Right lobe of liver (tissue), 4 donors: ENCODE results near the gene SRSF7.

ENCODE experiments used
- CTCF ChIP-seq, 4 donors: fragments of 200-600 bp in 3 of 4; fragments of 450-650 bp in 1 of 4; IDR thresholded peaks; one replicate each; pipeline versions ENCODE4 v1.5.1 to v1.8.0; 2016 to 2022; ENCODE audit warnings: antibody characterized with exemption in 4 of 4, mild to moderate bottlenecking in 2 of 4
- POLR2A ChIP-seq: fragments of 450-650 bp; IDR thresholded peaks from one replicate; pipeline ENCODE4 v1.6.1; 2017; ENCODE audit warnings: antibody characterized with exemption, mild to moderate bottlenecking
- donor health status: DM: no; HTN: no; CAD: no.
- donor health status: DM: no; HTN: no; CAD: no.
- donor health status: DM: no; HTN: yes; CAD: no.

GRCh38 chr2:38739524-38739923, 11.6 kb downstream of the SRSF7 start:
- TF ChIP-seq POLR2A (no peak), CTCF (IDR thresholded peaks at IDR 0.05) (no peak)
